ENCODE data around the gene SPINT3.
"Not testable (repeated sequence)": the region's sequence is repeated elsewhere in the genome, so short reads cannot be mapped to it uniquely, and the experiment has no call there.

The SPINT3 gene

GRCh38 chr20:45487231-45487635 lies 28.2 kb downstream of the SPINT3 start:
- no peak overlapping the region for H3K4me3 ChIP-seq (ENCODE audit: low read length)
- H2BK15ac ChIP-seq (replicated peaks; ENCODE audit: low read depth): no peak overlapping the region
- H3K23ac ChIP-seq (ENCODE audit: low read length): no peak overlapping the region
- no peaks in the 10 kb centered on the region for H3K27me3 ChIP-seq (ENCODE audit: insufficient read depth, low read length, poor library complexity)
- no peak overlapping the region for H3K18ac ChIP-seq (ENCODE audit: low read length)
- no peaks in the 10 kb centered on the region for H3K79me2 ChIP-seq (ENCODE audit: control insufficient read depth, insufficient read depth, low read length)
- no CpG with 5 or more reads among the region's 20 CpGs for WGBS (ENCODE audit: extremely low coverage, insufficient coverage, low lambda C conversion rate)
- peak overlapping the region; percentile 8 for H3K9ac ChIP-seq (ENCODE audit: low read length)
- peaks cover 5% of the 10 kb centered on the region for H3K4me1 ChIP-seq (ENCODE audit: control insufficient read depth, low read depth, low read length)
- no peak overlapping the region for H4K8ac ChIP-seq (ENCODE audit: low read depth, low read length)
- no peak overlapping the region for H3K27ac ChIP-seq (ENCODE audit: low read depth, low read length)
- peak; percentile 41 for DNase-seq
- H2BK5ac ChIP-seq (ENCODE audit: low read length): no peak overlapping the region
- H3K56ac ChIP-seq (ENCODE audit: low read length): peak overlapping the region; percentile 71
- H2AK5ac ChIP-seq (ENCODE audit: low read length): no peak overlapping the region
- no peak overlapping the region for H3K4ac ChIP-seq (ENCODE audit: low read depth, low read length)
- no peak overlapping the region for H4K5ac ChIP-seq (ENCODE audit: low read length)
- no peak overlapping the region for H3K4me2 ChIP-seq (ENCODE audit: low read length)
- H3K79me1 ChIP-seq (ENCODE audit: low read length): no peaks in the 10 kb centered on the region
- no peak overlapping the region for H2BK120ac ChIP-seq (ENCODE audit: low read depth, low read length)
- no peaks in the 10 kb centered on the region for H3K36me3 ChIP-seq (ENCODE audit: control insufficient read depth, insufficient read depth, low read length)

- H2BK15ac ChIP-seq (replicated peaks; ENCODE audit: low read depth): no peak overlapping the region
- no peak overlapping the region for H3K9ac ChIP-seq (ENCODE audit: low read length)
- H3K23ac ChIP-seq (ENCODE audit: low read length): no peak overlapping the region
- peaks cover 5% of the 10 kb centered on the region for H3K4me1 ChIP-seq (ENCODE audit: control insufficient read depth, low read depth, low read length)
- no peak overlapping the region for H2BK120ac ChIP-seq (ENCODE audit: low read depth, low read length)
- H3K4ac ChIP-seq (ENCODE audit: low read depth, low read length): peak overlapping the region; percentile 29
- H4K5ac ChIP-seq (ENCODE audit: low read length): no peak overlapping the region
- no peak overlapping the region for H3K18ac ChIP-seq (ENCODE audit: low read length)
- no peak overlapping the region for H3K4me3 ChIP-seq (ENCODE audit: low read length)
- no peaks in the 10 kb centered on the region for H3K79me1 ChIP-seq (ENCODE audit: low read length)
- H3K36me3 ChIP-seq (ENCODE audit: control insufficient read depth, insufficient read depth, low read length): no peaks in the 10 kb centered on the region
- no peak overlapping the region for H3K4me2 ChIP-seq (ENCODE audit: low read length)
- no peaks in the 10 kb centered on the region for H3K79me2 ChIP-seq (ENCODE audit: control insufficient read depth, insufficient read depth, low read length)
- no peak for DNase-seq
- no peak overlapping the region for H2AK5ac ChIP-seq (ENCODE audit: low read length)
- H4K8ac ChIP-seq (ENCODE audit: low read depth, low read length): no peak overlapping the region
- no CpG with 5 or more reads among the region's 4 CpGs for WGBS (ENCODE audit: extremely low coverage, insufficient coverage, low lambda C conversion rate)
- H3K27ac ChIP-seq (ENCODE audit: low read depth, low read length): no peak overlapping the region
- H2BK5ac ChIP-seq (ENCODE audit: low read length): no peak overlapping the region
- H3K56ac ChIP-seq (ENCODE audit: low read length): no peak overlapping the region
- H3K27me3 ChIP-seq (ENCODE audit: insufficient read depth, low read length, poor library complexity): no peaks in the 10 kb centered on the region
Measured at GRCh38 chr20:45485388-45485787, 30.0 kb downstream of the SPINT3 start.

- DNase-seq: peak; percentile 66
- H2BK5ac ChIP-seq (ENCODE audit: low read length): no peak overlapping the region
- WGBS (ENCODE audit: extremely low coverage, insufficient coverage, low lambda C conversion rate): no CpG with 5 or more reads among the region's 6 CpGs
Measured at GRCh38 chr20:45484676-45485075, 30.7 kb downstream of the SPINT3 start.

GRCh38 chr20:45479822-45480221 lies 35.6 kb downstream of the SPINT3 start:
- H2AK5ac ChIP-seq (ENCODE audit: low read length): no peak overlapping the region
- no peak overlapping the region for H3K18ac ChIP-seq (ENCODE audit: low read length)
- H3K4me2 ChIP-seq (ENCODE audit: low read length): no peak overlapping the region
- no peaks in the 10 kb centered on the region for H3K79me2 ChIP-seq (ENCODE audit: control insufficient read depth, insufficient read depth, low read length)
- peaks cover under 1% of the 10 kb centered on the region for H3K4me1 ChIP-seq (ENCODE audit: control insufficient read depth, low read depth, low read length)
- no peak overlapping the region for H2BK5ac ChIP-seq (ENCODE audit: low read length)
- no peak overlapping the region for H2BK15ac ChIP-seq (replicated peaks; ENCODE audit: low read depth)
- H3K27ac ChIP-seq (ENCODE audit: low read depth, low read length): no peak overlapping the region
- H3K79me1 ChIP-seq (ENCODE audit: low read length): peaks cover 1% of the 10 kb centered on the region
- peaks cover 2% of the 10 kb centered on the region for H3K36me3 ChIP-seq (ENCODE audit: control insufficient read depth, insufficient read depth, low read length)
- H3K23ac ChIP-seq (ENCODE audit: low read length): no peak overlapping the region
- H3K27me3 ChIP-seq (ENCODE audit: insufficient read depth, low read length, poor library complexity): no peaks in the 10 kb centered on the region
- WGBS (ENCODE audit: extremely low coverage, insufficient coverage, low lambda C conversion rate): no CpG with 5 or more reads among the region's 7 CpGs
- no peak for DNase-seq
- no peak overlapping the region for H4K5ac ChIP-seq (ENCODE audit: low read length)
- H3K4me3 ChIP-seq (ENCODE audit: low read length): no peak overlapping the region
- no peak overlapping the region for H3K56ac ChIP-seq (ENCODE audit: low read length)
- H3K4ac ChIP-seq (ENCODE audit: low read depth, low read length): no peak overlapping the region
- no peak overlapping the region for H3K9ac ChIP-seq (ENCODE audit: low read length)
- no peak overlapping the region for H4K8ac ChIP-seq (ENCODE audit: low read depth, low read length)
- H2BK120ac ChIP-seq (ENCODE audit: low read depth, low read length): no peak overlapping the region

More at GRCh38 chr20:45484676-45485075, 30.7 kb downstream of the SPINT3 start:
- H2AK5ac ChIP-seq (ENCODE audit: low read length): no peak overlapping the region
- peaks cover 5% of the 10 kb centered on the region for H3K4me1 ChIP-seq (ENCODE audit: control insufficient read depth, low read depth, low read length)
- no peaks in the 10 kb centered on the region for H3K79me1 ChIP-seq (ENCODE audit: low read length)
- no peaks in the 10 kb centered on the region for H3K36me3 ChIP-seq (ENCODE audit: control insufficient read depth, insufficient read depth, low read length)
- H3K9ac ChIP-seq (ENCODE audit: low read length): no peak overlapping the region
- H4K8ac ChIP-seq (ENCODE audit: low read depth, low read length): no peak overlapping the region
- no peak overlapping the region for H4K5ac ChIP-seq (ENCODE audit: low read length)
- no peak overlapping the region for H2BK120ac ChIP-seq (ENCODE audit: low read depth, low read length)
- H3K56ac ChIP-seq (ENCODE audit: low read length): no peak overlapping the region
- no peak overlapping the region for H3K4ac ChIP-seq (ENCODE audit: low read depth, low read length)
- no peaks in the 10 kb centered on the region for H3K79me2 ChIP-seq (ENCODE audit: control insufficient read depth, insufficient read depth, low read length)
- H3K27me3 ChIP-seq (ENCODE audit: insufficient read depth, low read length, poor library complexity): no peaks in the 10 kb centered on the region
- no peak overlapping the region for H3K4me2 ChIP-seq (ENCODE audit: low read length)
- no peak overlapping the region for H3K27ac ChIP-seq (ENCODE audit: low read depth, low read length)
- no peak overlapping the region for H3K23ac ChIP-seq (ENCODE audit: low read length)
- no peak overlapping the region for H3K4me3 ChIP-seq (ENCODE audit: low read length)
- H3K18ac ChIP-seq (ENCODE audit: low read length): no peak overlapping the region
- H2BK15ac ChIP-seq (replicated peaks; ENCODE audit: low read depth): no peak overlapping the region

GRCh38 chr20:45477530-45478148 lies 37.8 kb downstream of the SPINT3 start:
- not testable (repeated sequence) for H2AK5ac ChIP-seq (ENCODE audit: low read length); H3K27me3 ChIP-seq (ENCODE audit: insufficient read depth, low read length, poor library complexity); H3K4me1 ChIP-seq (ENCODE audit: control insufficient read depth, low read depth, low read length); H2BK15ac ChIP-seq (replicated peaks; ENCODE audit: low read depth); H4K8ac ChIP-seq (ENCODE audit: low read depth, low read length); H3K4me2 ChIP-seq (ENCODE audit: low read length); H3K4ac ChIP-seq (ENCODE audit: low read depth, low read length); H3K9ac ChIP-seq (ENCODE audit: low read length); H3K23ac ChIP-seq (ENCODE audit: low read length); H3K18ac ChIP-seq (ENCODE audit: low read length); H3K4me3 ChIP-seq (ENCODE audit: low read length); H3K36me3 ChIP-seq (ENCODE audit: control insufficient read depth, insufficient read depth, low read length); H3K27ac ChIP-seq (ENCODE audit: low read depth, low read length); H4K5ac ChIP-seq (ENCODE audit: low read length); H3K79me1 ChIP-seq (ENCODE audit: low read length); H3K56ac ChIP-seq (ENCODE audit: low read length); H2BK120ac ChIP-seq (ENCODE audit: low read depth, low read length); DNase-seq; H2BK5ac ChIP-seq (ENCODE audit: low read length); H3K79me2 ChIP-seq (ENCODE audit: control insufficient read depth, insufficient read depth, low read length)
- no CpG with 5 or more reads among the region's 7 CpGs for WGBS (ENCODE audit: extremely low coverage, insufficient coverage, low lambda C conversion rate)

GRCh38 chr20:45472286-45472685 lies 43.1 kb downstream of the SPINT3 start:
- not testable (repeated sequence) for H3K79me1 ChIP-seq (ENCODE audit: low read length); H3K4me3 ChIP-seq (ENCODE audit: low read length); H3K23ac ChIP-seq (ENCODE audit: low read length); H3K9ac ChIP-seq (ENCODE audit: low read length); H4K8ac ChIP-seq (ENCODE audit: low read depth, low read length); H3K4me1 ChIP-seq (ENCODE audit: control insufficient read depth, low read depth, low read length); H3K27ac ChIP-seq (ENCODE audit: low read depth, low read length); H3K27me3 ChIP-seq (ENCODE audit: insufficient read depth, low read length, poor library complexity); H3K18ac ChIP-seq (ENCODE audit: low read length); H2BK120ac ChIP-seq (ENCODE audit: low read depth, low read length); H2AK5ac ChIP-seq (ENCODE audit: low read length); H4K5ac ChIP-seq (ENCODE audit: low read length); H3K36me3 ChIP-seq (ENCODE audit: control insufficient read depth, insufficient read depth, low read length); H2BK15ac ChIP-seq (replicated peaks; ENCODE audit: low read depth); H3K56ac ChIP-seq (ENCODE audit: low read length); H3K4ac ChIP-seq (ENCODE audit: low read depth, low read length); H3K4me2 ChIP-seq (ENCODE audit: low read length); H2BK5ac ChIP-seq (ENCODE audit: low read length); H3K79me2 ChIP-seq (ENCODE audit: control insufficient read depth, insufficient read depth, low read length); DNase-seq
- no CpG with 5 or more reads among the region's 3 CpGs for WGBS (ENCODE audit: extremely low coverage, insufficient coverage, low lambda C conversion rate)
